22Rv1 (cell line): Measurements from ENCODE around the gene OR10G2.

Experiments used
- CTCF ChIP-seq: fragments of 450-650 bp; IDR thresholded peaks from 2 replicates; pipeline ENCODE4 v1.5.1; 2017; ENCODE audit warnings: mild to moderate bottlenecking
- ZFX ChIP-seq: fragments of 450-650 bp; IDR thresholded peaks from 2 replicates; pipeline ENCODE4 v1.6.1; 2017; ENCODE audit warnings: antibody characterized with exemption, borderline replicate concordance

GRCh38 chr14:21634840-21635239 is at the start of gene OR10G2:
- TF ChIP-seq CTCF = no peak
- TF ChIP-seq ZFX = no peak
